IPS-NIHi7 (cell line): ENCODE measurements around the gene MORN4.
A peak's percentile ranks its signal among the peaks of the same experiment; 100 is the strongest.
"Not testable (repeated sequence)": the region's sequence is repeated elsewhere in the genome, so short reads cannot be mapped to it uniquely, and the experiment has no call there.

Experiments used
- DNase-seq: peaks from one replicate; pipeline ENCODE4 v3.0.0; 2012; ENCODE audit warnings: mixed read lengths; ENCODE audit errors: extremely low spot score

MORN4 gene

GRCh38 chr10:97597778-97598177 lies 35.5 kb downstream of the MORN4 start:
- no peak for DNase-seq

GRCh38 chr10:97596101-97597082 lies 36.9 kb downstream of the MORN4 start:
- DNase-seq: no peak

GRCh38 chr10:97593421-97593820 lies 39.9 kb downstream of the MORN4 start:
- DNase-seq: no peak

- no peak for DNase-seq
These were observed 42.4 kb downstream of the MORN4 start for GRCh38 chr10:97590748-97591495.

- DNase-seq: no peak
These were observed 43.1 kb downstream of the MORN4 start for GRCh38 chr10:97590082-97590747.

GRCh38 chr10:97589479-97589878 lies 43.8 kb downstream of the MORN4 start, which contains the start of gene C10orf62:
C10orf62 (plus strand) TSS chr10:97589721; CDS start chr10:97589898, 177 bp downstream.
- no peak for DNase-seq

- no peak for DNase-seq
These were observed 46.1 kb downstream of the MORN4 start for GRCh38 chr10:97587183-97587582.

- no peak for DNase-seq
These were observed 47.9 kb downstream of the MORN4 start for GRCh38 chr10:97585439-97585811.

GRCh38 chr10:97584798-97585438 lies 48.4 kb downstream of the MORN4 start:
- no peak for DNase-seq

GRCh38 chr10:97584060-97584797 lies 49.1 kb downstream of the MORN4 start, which contains the start of gene HOGA1:
HOGA1 (plus strand) TSS chr10:97584389; CDS start chr10:97584704, 315 bp downstream.
- DNase-seq: peak; percentile 76

- DNase-seq: no peak
These were observed 49.8 kb downstream of the MORN4 start for GRCh38 chr10:97583476-97583875.

- DNase-seq: no peak
These were observed 51.1 kb downstream of the MORN4 start for GRCh38 chr10:97582169-97582568.

GRCh38 chr10:97580421-97581367 lies 52.6 kb downstream of the MORN4 start:
- no peak for DNase-seq

GRCh38 chr10:97578171-97578844 lies 55.0 kb downstream of the MORN4 start:
- DNase-seq: no peak

GRCh38 chr10:97577701-97578100 lies 55.6 kb downstream of the MORN4 start:
- no peak for DNase-seq

- DNase-seq: not testable (repeated sequence)
These were observed 56.8 kb downstream of the MORN4 start for GRCh38 chr10:97576487-97576886.

- DNase-seq: peak; percentile 24
These were observed 58.1 kb downstream of the MORN4 start for GRCh38 chr10:97575127-97575668.

- peak; percentile 50 for DNase-seq
These were observed 58.8 kb downstream of the MORN4 start for GRCh38 chr10:97574374-97575126.
